Calu3 (cell line): ENCODE data around the gene ASB4. TPM values are rescaled to one million over a fixed set of nuclear protein-coding genes. Genes with fewer than 3 reads are reported as not detected.

ENCODE experiments used
- BruUV-seq: library from RNA; stranded (reverse); fragments of 400-500 nt; replicated peaks from 2 replicates; lab custom pipeline; 2021; lab: Mats Ljungman, UMichigan
- CTCF ChIA-PET: fragments of 300-600 bp; sonication (Branson Sonifier 250); formaldehyde crosslinking; loops from one replicate; lab custom pipeline; 2022; ENCODE audit warnings: antibody characterized with exemption; lab: Charles Lee
- DNase-seq: peaks from one replicate; pipeline ENCODE4 v3.0.0; 2022
- H3K27ac Mint-ChIP-seq: one replicate; pipeline ENCODE4 v1.8.0; 2022; ENCODE audit warnings: mixed read lengths; ENCODE audit not compliant: unreplicated experiment
- H3K27me3 Mint-ChIP-seq: one replicate; pipeline ENCODE4 v1.8.0; 2022; ENCODE audit warnings: mixed read lengths; ENCODE audit not compliant: unreplicated experiment
- H3K36me3 Mint-ChIP-seq: one replicate; pipeline ENCODE4 v1.8.0; 2022; ENCODE audit warnings: mild to moderate bottlenecking, moderate library complexity, mixed read lengths; ENCODE audit not compliant: insufficient read depth, unreplicated experiment
- H3K4me1 Mint-ChIP-seq: one replicate; pipeline ENCODE4 v1.8.0; 2022; ENCODE audit warnings: mild to moderate bottlenecking, low read depth, mixed read lengths; ENCODE audit not compliant: unreplicated experiment
- H3K4me3 Mint-ChIP-seq: one replicate; pipeline ENCODE4 v1.8.0; 2022; ENCODE audit warnings: mild to moderate bottlenecking, low read depth, moderate library complexity, mixed read lengths; ENCODE audit not compliant: unreplicated experiment
- H3K9me3 Mint-ChIP-seq: one replicate; pipeline ENCODE4 v1.8.0; 2022; ENCODE audit warnings: low read depth, mixed read lengths; ENCODE audit not compliant: unreplicated experiment
- intact Hi-C: fragments of 100-400 bp; cut with micrococcal nuclease; formaldehyde crosslinking; loops from one replicate; pipeline ENCODE4 v1.10.0; 2022; ENCODE audit not compliant: unreplicated experiment
- total RNA-seq: library from RNA; stranded (reverse); gene quantifications from 2 replicates; pipeline ENCODE4 v1.2.3, GENCODE V29; 2022
- TF ChIP-seq, protein P1 (sequence below): fragments of 200-600 bp; IDR thresholded peaks from one replicate; pipeline ENCODE4 v1.8.0; 2022; ENCODE audit warnings: antibody characterized with exemption; ENCODE audit not compliant: unreplicated experiment

ASB4 gene
- total RNA-seq, 1 experiment from 2014 or later, result 0.47 TPM

DNA sequence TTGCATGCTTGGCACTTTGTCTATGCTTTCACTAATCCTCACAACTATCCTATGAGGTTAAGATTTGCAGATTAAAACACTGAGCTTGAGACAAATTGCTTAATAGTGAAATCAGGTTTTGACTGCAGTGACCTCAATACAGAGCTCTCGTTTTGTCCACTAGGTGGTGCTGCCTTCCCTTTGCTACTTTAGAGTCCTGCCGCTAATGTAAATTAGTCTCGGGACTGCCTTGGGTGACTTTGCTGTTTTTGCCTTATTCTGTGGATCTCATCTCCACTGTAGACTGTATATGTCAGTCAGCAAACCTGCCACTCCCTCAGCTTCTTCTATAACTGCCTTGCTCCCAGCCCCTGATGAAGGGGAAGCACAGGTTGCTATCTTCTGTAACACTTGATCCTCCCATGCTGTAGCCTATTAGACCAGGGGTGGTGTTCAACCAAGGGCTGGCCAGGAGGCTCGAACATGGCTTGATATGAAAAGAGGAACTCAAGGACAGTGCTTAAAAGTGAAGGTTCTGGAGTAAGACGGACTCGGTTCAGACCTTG, 26.0 kb downstream of the ASB4 start:
- no TSS peak for BruUV-seq

DNA sequence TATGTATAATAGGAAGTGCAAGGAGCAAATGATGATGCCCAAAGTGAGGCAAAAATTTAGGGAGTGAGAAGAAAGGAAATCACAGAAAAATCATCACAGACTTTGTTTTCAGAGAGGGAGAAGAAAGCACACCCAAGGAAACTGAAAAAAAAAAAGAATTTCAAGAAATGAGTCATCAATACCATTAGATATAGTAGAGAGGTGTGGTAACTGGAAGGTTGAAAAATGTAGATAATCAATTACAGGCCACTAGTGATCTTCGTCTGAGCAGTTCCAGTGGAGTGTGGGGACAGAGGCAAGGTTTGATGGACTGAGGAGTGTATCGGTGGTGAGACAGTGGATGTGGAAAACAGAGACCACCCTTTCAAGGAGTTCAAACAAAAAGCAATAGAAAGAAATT, 31.7 kb downstream of the ASB4 start:
- Mint-ChIP-seq H3K36me3 (no peaks in the 10 kb centered on the region), H3K9me3 (no peaks in the 10 kb centered on the region), H3K27me3 (no peaks in the 10 kb centered on the region), H3K27ac (no peak overlapping the region), H3K4me1 (no peaks in the 10 kb centered on the region), H3K4me3 (no peak overlapping the region)
- no TSS peak for BruUV-seq
- no peak for DNase-seq
- TF ChIP-seq, protein P1, sequence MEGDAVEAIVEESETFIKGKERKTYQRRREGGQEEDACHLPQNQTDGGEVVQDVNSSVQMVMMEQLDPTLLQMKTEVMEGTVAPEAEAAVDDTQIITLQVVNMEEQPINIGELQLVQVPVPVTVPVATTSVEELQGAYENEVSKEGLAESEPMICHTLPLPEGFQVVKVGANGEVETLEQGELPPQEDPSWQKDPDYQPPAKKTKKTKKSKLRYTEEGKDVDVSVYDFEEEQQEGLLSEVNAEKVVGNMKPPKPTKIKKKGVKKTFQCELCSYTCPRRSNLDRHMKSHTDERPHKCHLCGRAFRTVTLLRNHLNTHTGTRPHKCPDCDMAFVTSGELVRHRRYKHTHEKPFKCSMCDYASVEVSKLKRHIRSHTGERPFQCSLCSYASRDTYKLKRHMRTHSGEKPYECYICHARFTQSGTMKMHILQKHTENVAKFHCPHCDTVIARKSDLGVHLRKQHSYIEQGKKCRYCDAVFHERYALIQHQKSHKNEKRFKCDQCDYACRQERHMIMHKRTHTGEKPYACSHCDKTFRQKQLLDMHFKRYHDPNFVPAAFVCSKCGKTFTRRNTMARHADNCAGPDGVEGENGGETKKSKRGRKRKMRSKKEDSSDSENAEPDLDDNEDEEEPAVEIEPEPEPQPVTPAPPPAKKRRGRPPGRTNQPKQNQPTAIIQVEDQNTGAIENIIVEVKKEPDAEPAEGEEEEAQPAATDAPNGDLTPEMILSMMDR, result no peak
- intact Hi-C loops, result no loop called here
- CTCF ChIA-PET, result interaction anchor here (1.6 kb wide), 1 partner anchor 173 kb away, joined by 7 read pairs; no protein-coding TSS in a partner anchor

More for the DNA sequence above, 26.0 kb downstream of the ASB4 start:
- Mint-ChIP-seq H3K27me3 (no peaks in the 10 kb centered on the region), H3K4me3 (no peak overlapping the region), H3K4me1 (no peaks in the 10 kb centered on the region), H3K27ac (no peak overlapping the region), H3K36me3 (no peaks in the 10 kb centered on the region), H3K9me3 (no peaks in the 10 kb centered on the region)
- TF ChIP-seq, protein P1, result peak; percentile 62
- peak; percentile 53 for DNase-seq
- intact Hi-C loops, result loop anchor here (1.0 kb wide), 1 partner anchor 176 kb away; no protein-coding TSS in a partner anchor
- CTCF ChIA-PET, result interaction anchor here (0.7 to 2.2 kb wide), 12 partner anchors 9 to 1273 kb away, joined by 3 to 26 read pairs (median 4); no protein-coding TSS in a partner anchor

DNA sequence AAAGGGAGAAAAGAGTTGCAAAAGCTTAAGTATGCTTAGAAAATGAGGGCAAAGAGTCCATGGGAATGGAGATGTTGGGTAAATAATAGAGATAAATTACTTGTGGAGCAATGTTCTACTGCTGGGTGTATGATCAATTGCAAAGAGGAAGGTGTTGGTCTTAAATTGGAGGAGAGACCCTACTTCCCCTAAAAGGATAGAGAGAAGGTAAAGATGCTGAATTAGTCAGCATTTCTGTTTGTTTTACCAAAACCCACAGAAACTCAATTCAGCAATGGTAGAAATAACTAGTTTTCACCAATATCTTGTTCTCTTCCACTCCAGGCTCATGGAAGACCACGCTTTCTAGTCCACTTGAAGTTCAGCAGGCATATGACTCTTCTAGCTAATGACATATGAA, 32.1 kb downstream of the ASB4 start:
- CTCF ChIA-PET, result interaction anchor here (1.6 kb wide), 1 partner anchor 172 kb away, joined by 7 read pairs; no protein-coding TSS in a partner anchor
- no peaks in the 10 kb centered on the region for H3K27me3 Mint-ChIP-seq
- no peaks in the 10 kb centered on the region for H3K36me3 Mint-ChIP-seq

DNA sequence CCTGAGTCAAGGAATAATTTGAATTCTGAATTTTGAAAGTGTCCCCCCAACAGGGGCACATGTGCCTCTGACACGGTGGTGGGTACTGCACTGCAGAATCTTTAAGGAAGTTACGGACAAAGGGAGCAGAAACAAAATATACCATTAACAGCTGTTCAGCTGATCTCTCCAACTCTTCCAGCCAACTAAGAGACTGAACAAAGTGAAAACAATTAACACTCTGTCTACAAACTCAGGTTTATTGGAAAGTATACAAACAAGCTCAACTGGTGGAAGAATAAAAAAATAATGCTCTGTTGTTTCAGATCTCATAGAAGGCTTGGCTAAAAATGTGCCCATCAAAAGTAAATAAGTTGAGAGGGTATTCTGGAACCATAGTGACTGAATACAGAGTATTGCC, 34.4 kb downstream of the ASB4 start:
- Mint-ChIP-seq H3K27me3 (no peaks in the 10 kb centered on the region), H3K9me3 (no peaks in the 10 kb centered on the region), H3K27ac (no peak overlapping the region), H3K4me1 (no peaks in the 10 kb centered on the region), H3K36me3 (no peaks in the 10 kb centered on the region), H3K4me3 (no peak overlapping the region)
- no peak for DNase-seq
- BruUV-seq, result no TSS peak
- CTCF ChIA-PET, result interaction anchor here (0.8 kb wide), 1 partner anchor 9 kb away, joined by 3 read pairs; no protein-coding TSS in a partner anchor
- intact Hi-C loops, result loop anchor here (10.0 kb wide), 1 partner anchor 355 kb away; no protein-coding TSS in a partner anchor
- TF ChIP-seq, protein P1, result no peak

More for the DNA sequence above, 32.1 kb downstream of the ASB4 start:
- BruUV-seq, result no TSS peak
- Mint-ChIP-seq H3K9me3 (no peaks in the 10 kb centered on the region), H3K27ac (no peak overlapping the region), H3K4me1 (no peaks in the 10 kb centered on the region), H3K4me3 (no peak overlapping the region)
- DNase-seq, result no peak
- TF ChIP-seq, protein P1, result no peak
- intact Hi-C loops, result no loop called here
